Measurements from ENCODE around the gene NUP160. TPM values are rescaled to one million over a fixed set of nuclear protein-coding genes. Genes with fewer than 3 reads are reported as not detected.
"Not testable (repeated sequence)": the region's sequence is repeated elsewhere in the genome, so short reads cannot be mapped to it uniquely, and the experiment has no call there.

The NUP160 gene
- total RNA-seq, 3 donors from 2014 or later (not counting 1 experiment from before 2014, with no cell fraction given) = 36.6 to 53.3 (median 43.5) TPM

GRCh38 chr11:47828284-47828683 lies 19.9 kb downstream of the NUP160 start:
- Histone ChIP-seq H3K9me3 (ENCODE audit: control insufficient read depth, insufficient read depth, low read length) (no peaks in the 10 kb centered on the region), H3K27me3 (ENCODE audit: control insufficient read depth, insufficient read depth, low read length) (no peaks in the 10 kb centered on the region), H3K4me3 (ENCODE audit: low read length) (no peak overlapping the region), H3K27ac (ENCODE audit: low read length) (no peak overlapping the region), H3K36me3 (ENCODE audit: control insufficient read depth, insufficient read depth, low read length) (peaks cover 18% of the 10 kb centered on the region), H3K4me1 (ENCODE audit: control insufficient read depth, insufficient read depth, low read length) (no peaks in the 10 kb centered on the region)
- Mint-ChIP-seq H3K4me3 (no peak overlapping the region), H3K9me3 (no peaks in the 10 kb centered on the region), H3K27ac (peak overlapping the region; percentile 45 to 47), H3K27me3 (ENCODE audit: low read depth in 2 of 2) (no peaks in the 10 kb centered on the region), H3K4me1 (peaks cover 21 to 30% of the 10 kb centered on the region in 2 donors), H3K36me3 (peaks cover 29% of the 10 kb centered on the region)
- no peak for DNase-seq
- intact Hi-C loops (cut with micrococcal nuclease) = no loop called here
- ATAC-seq = no peak
- no CpG with 5 or more reads among the region's 1 CpG for WGBS (ENCODE audit: insufficient coverage)
- TF ChIP-seq CTCF (IDR thresholded peaks at IDR 0.05) = no peak

- H3K36me3 ChIP-seq (ENCODE audit: control insufficient read depth, insufficient read depth, low read length) = peaks cover 35% of the 10 kb centered on the region
- intact Hi-C loops (cut with micrococcal nuclease); H3K4me3 Mint-ChIP-seq; H3K9me3 ChIP-seq (ENCODE audit: control insufficient read depth, insufficient read depth, low read length); H3K27me3 ChIP-seq (ENCODE audit: control insufficient read depth, insufficient read depth, low read length); H3K4me1 ChIP-seq (ENCODE audit: control insufficient read depth, insufficient read depth, low read length); H3K27me3 Mint-ChIP-seq (ENCODE audit: low read depth in 2 of 2); H3K9me3 Mint-ChIP-seq; H3K27ac ChIP-seq (ENCODE audit: low read length); ATAC-seq; H3K4me3 ChIP-seq (ENCODE audit: low read length); H3K27ac Mint-ChIP-seq; H3K4me1 Mint-ChIP-seq; DNase-seq: not testable (repeated sequence)
- WGBS (ENCODE audit: insufficient coverage) = 100% methylated on average over 3 of the region's 6 CpGs
- H3K36me3 Mint-ChIP-seq = peaks cover 16% of the 10 kb centered on the region
These were observed 25.5 kb downstream of the NUP160 start for GRCh38 chr11:47822664-47823063.

GRCh38 chr11:47819743-47820142 lies 28.4 kb downstream of the NUP160 start:
- H3K4me1 ChIP-seq (ENCODE audit: control insufficient read depth, insufficient read depth, low read length) = no peaks in the 10 kb centered on the region
- no peaks in the 10 kb centered on the region for H3K9me3 ChIP-seq (ENCODE audit: control insufficient read depth, insufficient read depth, low read length)
- no peak for ATAC-seq
- intact Hi-C loops (cut with micrococcal nuclease) = no loop called here
- H3K27me3 Mint-ChIP-seq (ENCODE audit: low read depth in 2 of 2) = no peaks in the 10 kb centered on the region
- peaks cover 16% of the 10 kb centered on the region for H3K36me3 Mint-ChIP-seq
- no peak overlapping the region for H3K27ac Mint-ChIP-seq
- no peak overlapping the region for H3K4me3 Mint-ChIP-seq
- H3K4me3 ChIP-seq (ENCODE audit: low read length) = no peak overlapping the region
- TF ChIP-seq CTCF (IDR thresholded peaks at IDR 0.05) = no peak
- H3K9me3 Mint-ChIP-seq = peaks cover 0 to 2% of the 10 kb centered on the region in 2 donors
- H3K36me3 ChIP-seq (ENCODE audit: control insufficient read depth, insufficient read depth, low read length) = peaks cover 54% of the 10 kb centered on the region
- H3K4me1 Mint-ChIP-seq = no peaks in the 10 kb centered on the region
- H3K27ac ChIP-seq (ENCODE audit: low read length) = no peak overlapping the region
- H3K27me3 ChIP-seq (ENCODE audit: control insufficient read depth, insufficient read depth, low read length) = no peaks in the 10 kb centered on the region
- no peak for DNase-seq

- H3K27me3 ChIP-seq (ENCODE audit: control insufficient read depth, insufficient read depth, low read length) = no peaks in the 10 kb centered on the region
- no peaks in the 10 kb centered on the region for H3K4me1 ChIP-seq (ENCODE audit: control insufficient read depth, insufficient read depth, low read length)
- Mint-ChIP-seq H3K36me3 (peaks cover 23% of the 10 kb centered on the region), H3K4me1 (no peaks in the 10 kb centered on the region), H3K27me3 (ENCODE audit: low read depth in 2 of 2) (no peaks in the 10 kb centered on the region), H3K27ac (peak overlapping the region in 1 of 2 donors; percentile 15), H3K4me3 (no peak overlapping the region), H3K9me3 (no peaks in the 10 kb centered on the region)
- TF ChIP-seq CTCF (IDR thresholded peaks at IDR 0.05) = no peak
- no peak overlapping the region for H3K27ac ChIP-seq (ENCODE audit: low read length)
- DNase-seq (no peak), ATAC-seq (no peak)
- 100% methylated on average over 1 of the region's 1 CpG for WGBS (ENCODE audit: insufficient coverage)
- H3K36me3 ChIP-seq (ENCODE audit: control insufficient read depth, insufficient read depth, low read length) = peaks cover 74% of the 10 kb centered on the region
- no peaks in the 10 kb centered on the region for H3K9me3 ChIP-seq (ENCODE audit: control insufficient read depth, insufficient read depth, low read length)
- intact Hi-C loops (cut with micrococcal nuclease) = no loop called here
- H3K4me3 ChIP-seq (ENCODE audit: low read length) = no peak overlapping the region
These were observed 47.4 kb downstream of the NUP160 start for GRCh38 chr11:47800759-47801158.

Measured in natural killer cell (primary cell).